HCT116 (cell line): Measurements from ENCODE around the gene ASAP2. TPM values are rescaled to one million over a fixed set of nuclear protein-coding genes. Genes with fewer than 3 reads are reported as not detected.
A peak's percentile ranks its signal among the peaks of the same experiment; 100 is the strongest.

Experiments used
- ATAC-seq: fragments of 200-7000 bp; cut with Tn5 transposase; 2 replicates; pipeline ENCODE4 v1.9.1; 2020; ENCODE audit warnings: mild to moderate bottlenecking, moderate library complexity
- BruUV-seq: library from RNA; stranded (reverse); fragments of 400-500 nt; replicated peaks from 2 replicates; lab custom pipeline; 2021; lab: Mats Ljungman, UMichigan
- CTCF ChIA-PET: fragments of 300-600 bp; sonication (Branson Sonifier 250); formaldehyde crosslinking; loops from one replicate; lab custom pipeline; 2021; ENCODE audit warnings: antibody characterized with exemption; lab: Charles Lee
- POLR2A ChIA-PET: fragments of 300-600, 350-600 bp; sonication (Branson Sonifier 250); formaldehyde crosslinking; loops from one replicate; lab custom pipeline; 2021; ENCODE audit warnings: antibody characterized with exemption; lab: Charles Lee
- RAD21 ChIA-PET, 2 experiments: fragments of 300-600 bp; sonication (Branson Sonifier 250); formaldehyde crosslinking; loops; one replicate each; lab custom pipeline; 2023; ENCODE audit warnings: low total read pairs in 2 of 2; ENCODE audit not compliant: uncharacterized antibody in 2 of 2, unreplicated experiment in 2 of 2, low non-redundant PET in 1 of 2; lab: Charles Lee
- DNase-seq: peaks from one replicate; pipeline ENCODE4 v3.0.0-alpha.2; 2010; ENCODE audit warnings: low read depth, low spot score
- H2AFZ ChIP-seq: fragments of 200-600 bp; shearing (Covaris generic), sonication (generic); 2 replicates; pipeline ENCODE4 v1.6.1; 2017; ENCODE audit warnings: low read depth, mixed run types, mixed read lengths, antibody characterized with exemption, low read length; ENCODE audit not compliant: poor library complexity, severe bottlenecking
- H3K27ac ChIP-seq: 2 replicates; pipeline ENCODE4 v1.5.1; 2012; ENCODE audit warnings: low read depth, low read length
- H3K27me3 ChIP-seq: fragments of 200-600 bp; sonication (generic); 2 replicates; pipeline ENCODE4 v1.6.1; 2016; ENCODE audit warnings: mixed run types, low read length, mixed read lengths; ENCODE audit not compliant: insufficient read depth
- H3K36me3 ChIP-seq, 2 experiments: fragments of 200-500 bp in 1 of 2; fragments of 200-600 bp in 1 of 2; sonication (Bioruptor generic) in 1 of 2; sonication (generic) in 1 of 2; 2 replicates each; pipeline versions ENCODE4 v1.5.1 to v1.6.1; 2014 to 2016; ENCODE audit warnings: low read length in 2 of 2, inconsistent platforms in 1 of 2, mixed read lengths in 1 of 2, mixed run types in 1 of 2; ENCODE audit not compliant: insufficient read depth in 2 of 2, control insufficient read depth in 1 of 2
- H3K4me1 ChIP-seq, 2 experiments: fragments of 200-600 bp in 1 of 2; sonication (generic) in 1 of 2; 2 replicates each; pipeline versions ENCODE4 v1.5.1 to v1.6.1; 2012 to 2017; ENCODE audit warnings: low read length in 2 of 2, inconsistent platforms in 1 of 2, mild to moderate bottlenecking in 1 of 2, mixed read lengths in 1 of 2, mixed run types in 1 of 2, moderate library complexity in 1 of 2; ENCODE audit not compliant: insufficient read depth in 2 of 2, control insufficient read depth in 1 of 2
- H3K4me2 ChIP-seq: fragments of 200-600 bp; sonication (generic); 2 replicates; pipeline ENCODE4 v1.6.1; 2017; ENCODE audit warnings: mixed run types, low read length, mixed read lengths
- H3K4me3 ChIP-seq, 2 experiments: fragments of 200-600 bp in 1 of 2; sonication (generic) in 1 of 2; replicated peaks in 1 of 2; 2 replicates each; pipeline ENCODE4 v1.5.1; 2011 to 2016; ENCODE audit warnings: low read length in 2 of 2, control low read depth in 1 of 2, low read depth in 1 of 2, mild to moderate bottlenecking in 1 of 2, mixed read lengths in 1 of 2, mixed run types in 1 of 2
- H3K79me2 ChIP-seq: fragments of 200-600 bp; sonication (generic); 2 replicates; pipeline ENCODE4 v1.6.1; 2017; ENCODE audit warnings: mild to moderate bottlenecking, mixed run types, low read length, moderate library complexity, mixed read lengths; ENCODE audit not compliant: insufficient read depth
- H3K9ac ChIP-seq: fragments of 200-600 bp; sonication (generic); 2 replicates; pipeline ENCODE4 v1.6.1; 2016; ENCODE audit warnings: low read length, mixed read lengths
- H3K9me2 ChIP-seq: fragments of 200-600 bp; sonication (generic), shearing (Covaris generic); 2 replicates; pipeline ENCODE4 v1.6.1; 2017; ENCODE audit warnings: mixed run types, mild to moderate bottlenecking, moderate library complexity; ENCODE audit not compliant: insufficient read depth
- H3K9me3 ChIP-seq, 2 experiments: fragments of 200-500 bp in 1 of 2; fragments of 200-600 bp in 1 of 2; sonication (Bioruptor generic) in 1 of 2; sonication (generic) in 1 of 2; 2 replicates each; pipeline ENCODE4 v1.6.1; 2014 to 2017; ENCODE audit warnings: low read length in 2 of 2, mixed read lengths in 2 of 2, inconsistent platforms in 1 of 2, low read depth in 1 of 2, mild to moderate bottlenecking in 1 of 2, mixed run types in 1 of 2, moderate library complexity in 1 of 2; ENCODE audit not compliant: control insufficient read depth in 1 of 2, insufficient read depth in 1 of 2
- H4K20me1 ChIP-seq: fragments of 200-600 bp; sonication (generic), shearing (Covaris generic); 2 replicates; pipeline ENCODE4 v1.6.1; 2017; ENCODE audit warnings: mixed run types, mild to moderate bottlenecking, moderate library complexity; ENCODE audit not compliant: insufficient read depth
- CBX3 ChIP-seq: IDR thresholded peaks from 2 replicates; pipeline ENCODE4 v1.6.1; 2012; ENCODE audit warnings: low read depth
- EGR1 ChIP-seq: IDR thresholded peaks from 2 replicates; pipeline ENCODE4 v1.6.1; 2012; ENCODE audit warnings: low read depth
- ELF1 ChIP-seq: IDR thresholded peaks from 2 replicates; pipeline ENCODE4 v1.6.1; 2012; ENCODE audit warnings: low read depth, borderline replicate concordance
- EZH2phosphoT487 ChIP-seq: fragments of 200-600 bp; IDR thresholded peaks from 2 replicates; pipeline ENCODE4 v1.6.1; 2018; ENCODE audit warnings: antibody characterized with exemption, borderline replicate concordance
- FOSL1 ChIP-seq: IDR thresholded peaks from 2 replicates; pipeline ENCODE4 v1.6.1; 2012; ENCODE audit warnings: low read depth
- POLR2A ChIP-seq: IDR thresholded peaks from 2 replicates; pipeline ENCODE4 v1.7.0; 2011; ENCODE audit warnings: borderline replicate concordance; ENCODE audit not compliant: insufficient read depth, insufficient read length; ENCODE audit errors: extremely low read depth
- POLR2AphosphoS5 ChIP-seq: IDR thresholded peaks from 2 replicates; pipeline ENCODE4 v1.6.1; 2011; ENCODE audit warnings: mild to moderate bottlenecking, low read depth, low read length, moderate library complexity
- RAD21 ChIP-seq: IDR thresholded peaks from 2 replicates; pipeline ENCODE4 v1.6.1; 2012; ENCODE audit warnings: low read depth, mild to moderate bottlenecking
- SP1 ChIP-seq: IDR thresholded peaks from 2 replicates; pipeline ENCODE4 v1.6.1; 2012; ENCODE audit warnings: low read depth
- SRF ChIP-seq: IDR thresholded peaks from 2 replicates; pipeline ENCODE4 v1.6.1; 2012; ENCODE audit warnings: low read depth
- TCF7L2 ChIP-seq: IDR thresholded peaks from 2 replicates; pipeline ENCODE4 v1.7.0; 2011; ENCODE audit warnings: borderline replicate concordance, inconsistent platforms; ENCODE audit not compliant: insufficient read depth, insufficient read length; ENCODE audit errors: extremely low read depth
- YY1 ChIP-seq: IDR thresholded peaks from 2 replicates; pipeline ENCODE4 v1.6.1; 2011; ENCODE audit warnings: low read length, low read depth, moderate library complexity, mild to moderate bottlenecking; ENCODE audit not compliant: insufficient replicate concordance; ENCODE audit errors: extremely low read depth
- ZNF274 ChIP-seq: fragments of 200-500 bp; sonication (Bioruptor generic); IDR thresholded peaks from 2 replicates; pipeline ENCODE4 v1.6.1; 2014; ENCODE audit warnings: mild to moderate bottlenecking, low read depth, low read length, inconsistent platforms
- intact Hi-C: fragments of 100-400 bp; cut with micrococcal nuclease; formaldehyde crosslinking; loops from 2 replicates; pipeline ENCODE4 v1.10.0; 2022
- total RNA-seq: library from RNA; stranded (reverse); gene quantifications from one replicate; pipeline ENCODE4 v1.2.1, GENCODE V29; 2021; ENCODE audit not compliant: unreplicated experiment
- TF ChIP-seq, protein P1 (sequence below): IDR thresholded peaks from 2 replicates; pipeline ENCODE4 v1.6.1; 2011; ENCODE audit warnings: mild to moderate bottlenecking, low read length, moderate library complexity; ENCODE audit not compliant: insufficient replicate concordance; ENCODE audit errors: extremely low read depth
- TF ChIP-seq, protein P2 (sequence below): IDR thresholded peaks from 2 replicates; pipeline ENCODE4 v1.6.1; 2012
- TF ChIP-seq, protein P3 (sequence below), 3 experiments: fragments of 200-600 bp in 1 of 3; sonication (generic) in 1 of 3; IDR thresholded peaks in 2 of 3; conservative IDR thresholded peaks in 1 of 3; 2 replicates each; pipeline ENCODE4 v1.5.1; 2012 to 2017; ENCODE audit warnings: low read depth in 2 of 3, low read length in 2 of 3, antibody characterized with exemption in 1 of 3, borderline replicate concordance in 1 of 3, control low read depth in 1 of 3, mild to moderate bottlenecking in 1 of 3, mixed read lengths in 1 of 3, mixed run types in 1 of 3, moderate library complexity in 1 of 3; ENCODE audit not compliant: insufficient read depth in 1 of 3
- TF ChIP-seq, protein P4 (sequence below): IDR thresholded peaks from 2 replicates; pipeline ENCODE4 v1.6.1; 2012; ENCODE audit warnings: low read depth

The ASAP2 gene
- total RNA-seq, 1 experiment from 2014 or later, result 16.5 TPM

DNA sequence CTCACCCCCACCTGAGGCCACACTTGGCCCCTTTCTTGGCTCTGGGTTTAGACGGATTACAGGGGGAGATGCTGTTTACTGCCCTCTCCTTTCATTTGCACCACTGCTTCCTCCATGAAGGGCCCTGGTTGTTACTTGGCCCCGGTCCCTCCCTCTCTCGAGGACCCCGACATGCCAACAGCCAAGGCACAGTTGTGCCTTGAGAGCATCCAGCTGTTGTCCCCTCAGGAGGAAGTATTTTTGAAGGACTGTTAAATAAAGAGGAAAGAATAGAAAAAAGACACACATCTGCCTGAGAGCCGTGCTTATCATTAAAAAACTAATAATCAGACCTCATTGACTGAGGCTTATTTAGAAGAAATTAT lies 172.8 kb downstream of the ASAP2 start:
- no TSS peak for BruUV-seq
- ATAC-seq (no peak), DNase-seq (no peak)
- CTCF ChIA-PET, result no interaction called here
- H3K9me2 ChIP-seq, result no peaks in the 10 kb centered on the region
- no peak overlapping the region for H2AFZ ChIP-seq
- POLR2A ChIA-PET, result no interaction called here
- H3K4me2 ChIP-seq, result 0 out of 2 replicates have a peak overlapping the region, but pooled peaks have one; percentile 69
- H3K27me3 ChIP-seq, result no peaks in the 10 kb centered on the region
- no peaks in the 10 kb centered on the region for H3K36me3 ChIP-seq
- no peaks in the 10 kb centered on the region for H3K9me3 ChIP-seq
- intact Hi-C loops, result no loop called here
- no peak for TF ChIP-seq RAD21
- TF ChIP-seq TCF7L2, result no peak
- TF ChIP-seq, protein P1, sequence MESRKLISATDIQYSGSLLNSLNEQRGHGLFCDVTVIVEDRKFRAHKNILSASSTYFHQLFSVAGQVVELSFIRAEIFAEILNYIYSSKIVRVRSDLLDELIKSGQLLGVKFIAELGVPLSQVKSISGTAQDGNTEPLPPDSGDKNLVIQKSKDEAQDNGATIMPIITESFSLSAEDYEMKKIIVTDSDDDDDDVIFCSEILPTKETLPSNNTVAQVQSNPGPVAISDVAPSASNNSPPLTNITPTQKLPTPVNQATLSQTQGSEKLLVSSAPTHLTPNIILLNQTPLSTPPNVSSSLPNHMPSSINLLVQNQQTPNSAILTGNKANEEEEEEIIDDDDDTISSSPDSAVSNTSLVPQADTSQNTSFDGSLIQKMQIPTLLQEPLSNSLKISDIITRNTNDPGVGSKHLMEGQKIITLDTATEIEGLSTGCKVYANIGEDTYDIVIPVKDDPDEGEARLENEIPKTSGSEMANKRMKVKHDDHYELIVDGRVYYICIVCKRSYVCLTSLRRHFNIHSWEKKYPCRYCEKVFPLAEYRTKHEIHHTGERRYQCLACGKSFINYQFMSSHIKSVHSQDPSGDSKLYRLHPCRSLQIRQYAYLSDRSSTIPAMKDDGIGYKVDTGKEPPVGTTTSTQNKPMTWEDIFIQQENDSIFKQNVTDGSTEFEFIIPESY, result no peak
- TF ChIP-seq POLR2AphosphoS5, result no peak
- no peak for TF ChIP-seq FOSL1
- no peak for TF ChIP-seq YY1
- TF ChIP-seq EZH2phosphoT487, result no peak
- no peak for TF ChIP-seq CBX3
- TF ChIP-seq EGR1, result no peak
- TF ChIP-seq SP1, result no peak
- TF ChIP-seq POLR2A, result no peak
- no peak for TF ChIP-seq ELF1
- TF ChIP-seq, protein P2, sequence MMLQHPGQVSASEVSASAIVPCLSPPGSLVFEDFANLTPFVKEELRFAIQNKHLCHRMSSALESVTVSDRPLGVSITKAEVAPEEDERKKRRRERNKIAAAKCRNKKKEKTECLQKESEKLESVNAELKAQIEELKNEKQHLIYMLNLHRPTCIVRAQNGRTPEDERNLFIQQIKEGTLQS, result no peak
- no peak for TF ChIP-seq SRF
- TF ChIP-seq ZNF274, result no peak
- TF ChIP-seq, protein P3, sequence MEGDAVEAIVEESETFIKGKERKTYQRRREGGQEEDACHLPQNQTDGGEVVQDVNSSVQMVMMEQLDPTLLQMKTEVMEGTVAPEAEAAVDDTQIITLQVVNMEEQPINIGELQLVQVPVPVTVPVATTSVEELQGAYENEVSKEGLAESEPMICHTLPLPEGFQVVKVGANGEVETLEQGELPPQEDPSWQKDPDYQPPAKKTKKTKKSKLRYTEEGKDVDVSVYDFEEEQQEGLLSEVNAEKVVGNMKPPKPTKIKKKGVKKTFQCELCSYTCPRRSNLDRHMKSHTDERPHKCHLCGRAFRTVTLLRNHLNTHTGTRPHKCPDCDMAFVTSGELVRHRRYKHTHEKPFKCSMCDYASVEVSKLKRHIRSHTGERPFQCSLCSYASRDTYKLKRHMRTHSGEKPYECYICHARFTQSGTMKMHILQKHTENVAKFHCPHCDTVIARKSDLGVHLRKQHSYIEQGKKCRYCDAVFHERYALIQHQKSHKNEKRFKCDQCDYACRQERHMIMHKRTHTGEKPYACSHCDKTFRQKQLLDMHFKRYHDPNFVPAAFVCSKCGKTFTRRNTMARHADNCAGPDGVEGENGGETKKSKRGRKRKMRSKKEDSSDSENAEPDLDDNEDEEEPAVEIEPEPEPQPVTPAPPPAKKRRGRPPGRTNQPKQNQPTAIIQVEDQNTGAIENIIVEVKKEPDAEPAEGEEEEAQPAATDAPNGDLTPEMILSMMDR (IDR thresholded peaks at IDR 0.05 in 2 of 3, conservative IDR thresholded peaks at IDR 0.05 in 1 of 3; ENCODE audit: borderline replicate concordance in 1 of 3, insufficient read depth in 1 of 3, low read depth in 2 of 3, low read length in 2 of 3), result no peak
- TF ChIP-seq, protein P4, sequence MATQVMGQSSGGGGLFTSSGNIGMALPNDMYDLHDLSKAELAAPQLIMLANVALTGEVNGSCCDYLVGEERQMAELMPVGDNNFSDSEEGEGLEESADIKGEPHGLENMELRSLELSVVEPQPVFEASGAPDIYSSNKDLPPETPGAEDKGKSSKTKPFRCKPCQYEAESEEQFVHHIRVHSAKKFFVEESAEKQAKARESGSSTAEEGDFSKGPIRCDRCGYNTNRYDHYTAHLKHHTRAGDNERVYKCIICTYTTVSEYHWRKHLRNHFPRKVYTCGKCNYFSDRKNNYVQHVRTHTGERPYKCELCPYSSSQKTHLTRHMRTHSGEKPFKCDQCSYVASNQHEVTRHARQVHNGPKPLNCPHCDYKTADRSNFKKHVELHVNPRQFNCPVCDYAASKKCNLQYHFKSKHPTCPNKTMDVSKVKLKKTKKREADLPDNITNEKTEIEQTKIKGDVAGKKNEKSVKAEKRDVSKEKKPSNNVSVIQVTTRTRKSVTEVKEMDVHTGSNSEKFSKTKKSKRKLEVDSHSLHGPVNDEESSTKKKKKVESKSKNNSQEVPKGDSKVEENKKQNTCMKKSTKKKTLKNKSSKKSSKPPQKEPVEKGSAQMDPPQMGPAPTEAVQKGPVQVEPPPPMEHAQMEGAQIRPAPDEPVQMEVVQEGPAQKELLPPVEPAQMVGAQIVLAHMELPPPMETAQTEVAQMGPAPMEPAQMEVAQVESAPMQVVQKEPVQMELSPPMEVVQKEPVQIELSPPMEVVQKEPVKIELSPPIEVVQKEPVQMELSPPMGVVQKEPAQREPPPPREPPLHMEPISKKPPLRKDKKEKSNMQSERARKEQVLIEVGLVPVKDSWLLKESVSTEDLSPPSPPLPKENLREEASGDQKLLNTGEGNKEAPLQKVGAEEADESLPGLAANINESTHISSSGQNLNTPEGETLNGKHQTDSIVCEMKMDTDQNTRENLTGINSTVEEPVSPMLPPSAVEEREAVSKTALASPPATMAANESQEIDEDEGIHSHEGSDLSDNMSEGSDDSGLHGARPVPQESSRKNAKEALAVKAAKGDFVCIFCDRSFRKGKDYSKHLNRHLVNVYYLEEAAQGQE, result no peak
- peaks cover 52 to 58% of the 10 kb centered on the region in 2 experiments for H3K4me1 ChIP-seq
- H4K20me1 ChIP-seq, result no peaks in the 10 kb centered on the region
- no peak overlapping the region for H3K4me3 ChIP-seq
- RAD21 ChIA-PET, result no interaction called here
- no peak overlapping the region for H3K9ac ChIP-seq
- no peaks in the 10 kb centered on the region for H3K79me2 ChIP-seq
- H3K27ac ChIP-seq, result no peak overlapping the region; the same call in 1 of the 2 replicates
